HL-60/S4 treated with phorbol 12-myristate 13-acetate at 8.2 ng/mL for 4 days and 3 days (cell line): ENCODE data around the gene TDRD5.

ENCODE experiments used
- in situ Hi-C: fragments of 300-500 bp; cut with MboI; formaldehyde crosslinking; loops from 2 replicates; pipeline ENCODE4 v1.15.0; 2022; ENCODE audit warnings: low sequenced_read_pairs

TDRD5 gene, protein sequence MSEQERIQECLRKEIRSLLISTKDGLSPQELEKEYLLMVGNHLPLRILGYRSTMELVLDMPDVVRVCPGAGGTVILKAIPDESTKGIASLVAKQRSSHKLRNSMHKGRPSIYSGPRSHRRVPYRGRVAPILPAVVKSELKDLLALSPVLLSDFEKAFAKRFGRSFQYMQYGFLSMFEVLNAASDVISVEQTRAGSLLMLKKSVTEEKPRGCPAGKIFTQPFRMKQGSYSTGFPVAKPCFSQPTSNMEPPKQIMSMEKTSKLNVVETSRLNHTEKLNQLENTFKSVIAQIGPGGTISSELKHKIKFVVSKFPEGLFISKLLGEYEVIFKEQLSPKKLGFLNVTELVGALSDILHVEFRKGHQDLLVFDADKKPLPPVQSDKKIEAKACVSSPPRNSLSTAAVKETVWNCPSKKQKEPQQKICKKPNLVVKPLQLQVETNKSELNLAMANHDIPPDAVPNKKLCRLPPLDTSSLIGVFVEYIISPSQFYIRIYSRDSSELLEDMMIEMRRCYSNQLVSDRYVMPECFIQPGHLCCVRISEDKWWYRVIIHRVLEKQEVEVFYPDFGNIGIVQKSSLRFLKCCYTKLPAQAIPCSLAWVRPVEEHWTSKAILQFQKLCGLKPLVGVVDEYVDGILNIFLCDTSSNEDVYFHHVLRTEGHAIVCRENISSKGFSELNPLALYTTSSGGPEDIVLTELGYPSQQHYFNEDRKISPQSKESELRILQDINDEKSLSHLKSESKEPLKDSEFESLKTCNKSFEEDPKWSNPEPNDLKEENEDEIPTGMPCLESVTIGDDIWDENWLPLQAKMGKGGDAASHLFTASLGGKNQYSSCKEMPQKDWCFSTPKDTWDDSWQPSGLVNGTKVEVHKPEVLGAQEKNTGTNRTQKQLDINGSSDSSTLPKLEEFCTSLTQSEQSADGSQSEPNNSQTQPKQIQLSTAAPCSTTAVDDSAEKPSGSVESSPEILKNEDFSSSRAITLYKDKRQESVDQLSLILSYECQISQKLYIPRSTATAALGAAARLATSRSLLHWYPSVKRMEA

DNA sequence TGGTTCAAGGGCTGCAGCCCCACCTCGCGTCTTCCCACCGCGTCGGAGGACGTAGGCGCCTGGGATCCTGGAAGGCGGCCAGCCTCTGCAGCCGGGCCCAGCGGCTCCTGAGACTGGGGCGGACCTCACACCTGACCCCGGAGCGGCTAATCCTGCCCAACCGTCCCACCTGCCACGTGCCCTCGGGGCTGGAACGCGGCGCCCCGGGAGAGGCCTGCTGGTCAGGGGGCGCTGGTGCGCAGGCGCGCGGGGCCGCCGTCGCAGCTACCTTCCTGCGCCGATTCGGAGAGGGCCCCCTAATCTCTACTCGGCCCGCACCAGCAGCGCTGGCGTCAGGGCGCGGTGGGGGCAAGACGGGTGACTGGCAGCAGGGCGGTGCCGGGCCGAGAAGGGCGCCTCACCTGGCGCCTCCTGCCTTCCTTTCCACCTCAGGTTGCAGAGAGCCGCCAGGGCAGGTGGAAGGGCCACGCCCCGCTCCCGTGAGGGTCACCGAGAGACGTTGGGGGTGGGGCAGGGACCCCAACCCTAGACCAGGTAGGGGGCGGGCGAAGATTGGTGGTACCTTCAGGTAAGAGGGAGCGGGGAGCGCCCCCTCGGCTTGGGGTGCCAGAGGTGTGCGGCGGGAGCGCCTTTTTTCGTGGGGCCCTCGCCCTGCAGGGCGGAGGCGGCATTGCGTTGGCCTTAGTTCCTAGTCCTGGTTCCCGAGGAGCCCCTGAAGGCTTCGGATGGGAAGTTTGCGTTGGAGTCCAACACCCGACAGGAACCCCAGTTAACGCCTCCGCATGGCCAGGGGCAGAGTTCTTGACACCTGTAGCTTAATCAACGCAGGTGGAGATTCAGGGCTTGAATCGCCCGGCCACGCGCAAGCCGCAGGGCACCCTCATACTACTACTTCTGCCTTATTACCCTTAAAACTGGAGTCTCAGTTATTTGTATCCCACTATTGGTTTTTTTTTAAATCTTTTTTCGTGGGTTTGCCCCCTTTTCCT, at the start of gene TDRD5:
Gene TDRD5, plus strand, starts transcription at position 241 of the 989 bp plus-strand sequence. CDS start 784 bp downstream, outside the sequence.
- in situ Hi-C loops: no loop called here

DNA sequence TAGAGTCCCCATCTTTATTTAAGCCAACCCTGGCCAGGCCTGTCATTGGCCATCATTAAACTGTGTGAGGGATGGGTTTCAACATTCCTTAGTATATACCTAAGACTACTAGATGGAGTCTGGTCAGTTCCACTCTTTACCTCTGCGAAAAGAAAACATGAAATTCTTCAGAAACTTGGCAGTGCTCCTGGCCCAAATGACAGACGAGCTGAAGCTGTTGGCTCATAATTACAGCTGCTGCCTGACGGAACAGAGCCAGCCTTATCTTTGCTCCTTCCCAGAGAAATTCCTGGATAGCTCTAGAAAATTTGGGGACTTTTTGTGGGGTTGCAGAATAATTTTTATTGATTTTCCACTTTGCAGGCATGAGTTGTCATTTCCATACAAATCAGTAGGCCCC, 46.3 kb upstream of the TDRD5 start:
- in situ Hi-C loops: no loop called here

DNA sequence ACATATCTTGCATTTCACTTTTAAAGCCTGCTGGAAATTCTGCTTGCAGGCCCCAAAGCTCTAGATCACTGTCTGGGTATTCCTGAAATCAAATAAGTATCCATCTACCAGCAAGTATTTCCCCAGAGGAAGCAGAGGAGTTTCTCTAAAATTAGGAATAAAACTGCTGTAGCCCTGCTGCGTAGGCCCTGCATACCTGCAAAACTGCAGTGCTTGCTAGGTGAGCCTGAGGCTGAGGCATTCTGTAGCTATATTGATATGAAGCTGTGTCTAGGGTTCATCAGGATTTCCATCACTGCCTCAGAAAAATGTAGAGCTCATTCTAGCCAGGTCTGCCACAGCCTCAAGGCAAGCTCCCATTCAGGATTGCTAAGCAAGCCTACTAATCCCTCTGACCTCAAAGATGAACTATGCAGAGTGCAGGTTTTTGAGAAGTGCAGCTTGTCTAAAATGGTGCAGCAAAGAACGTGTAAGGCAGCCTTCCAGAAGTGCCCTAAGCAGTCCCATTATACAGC, 44.6 kb upstream of the TDRD5 start:
- in situ Hi-C loops: no loop called here

DNA sequence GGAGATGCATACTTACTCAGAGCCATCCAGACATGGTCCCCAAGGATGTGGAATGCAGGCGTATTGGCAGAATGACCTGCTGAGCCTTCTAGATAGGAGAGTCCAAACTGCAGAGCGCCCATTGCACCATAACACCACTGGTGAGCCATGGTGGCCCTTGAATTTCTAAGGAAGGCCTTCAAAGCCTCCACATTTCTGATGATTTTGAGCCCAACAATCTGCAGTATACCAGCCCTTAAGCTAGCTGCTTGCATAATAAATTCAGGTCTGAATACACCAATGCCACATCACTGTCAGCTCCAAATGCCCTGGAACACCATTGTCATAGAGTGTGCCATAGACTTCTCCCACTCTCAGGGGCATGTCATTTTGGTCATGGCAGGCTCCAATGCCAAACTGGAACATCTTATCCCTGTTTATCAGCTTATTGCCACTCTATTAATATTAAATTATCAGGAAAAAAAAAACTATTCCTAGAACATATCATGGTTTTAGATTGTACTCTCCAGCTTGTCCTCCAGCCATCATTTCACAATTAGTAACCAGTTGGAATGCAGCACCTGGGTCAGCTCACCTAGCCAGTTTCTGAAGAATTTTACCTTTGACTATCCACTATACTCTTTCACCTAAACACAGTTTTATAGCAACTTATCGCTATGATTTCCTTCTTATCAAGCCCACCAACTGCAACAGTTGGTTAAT, 42.8 kb upstream of the TDRD5 start:
- in situ Hi-C loops: no loop called here

DNA sequence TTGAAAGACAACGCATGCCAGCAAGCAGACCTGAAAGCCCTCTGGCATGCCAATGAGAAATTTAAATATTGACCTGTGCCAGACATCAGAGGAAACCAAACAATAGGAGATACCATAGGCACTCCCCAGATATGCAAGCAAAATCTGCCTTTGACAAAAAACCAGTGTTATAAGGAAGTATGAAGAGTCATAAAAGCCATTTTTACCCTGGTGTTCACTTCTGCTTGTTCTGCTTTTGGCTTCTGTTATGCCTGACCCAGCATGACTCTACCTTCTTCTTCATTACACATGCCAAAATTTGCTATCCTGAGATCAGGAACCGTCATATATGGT, 42.3 kb upstream of the TDRD5 start:
- in situ Hi-C loops: no loop called here

DNA sequence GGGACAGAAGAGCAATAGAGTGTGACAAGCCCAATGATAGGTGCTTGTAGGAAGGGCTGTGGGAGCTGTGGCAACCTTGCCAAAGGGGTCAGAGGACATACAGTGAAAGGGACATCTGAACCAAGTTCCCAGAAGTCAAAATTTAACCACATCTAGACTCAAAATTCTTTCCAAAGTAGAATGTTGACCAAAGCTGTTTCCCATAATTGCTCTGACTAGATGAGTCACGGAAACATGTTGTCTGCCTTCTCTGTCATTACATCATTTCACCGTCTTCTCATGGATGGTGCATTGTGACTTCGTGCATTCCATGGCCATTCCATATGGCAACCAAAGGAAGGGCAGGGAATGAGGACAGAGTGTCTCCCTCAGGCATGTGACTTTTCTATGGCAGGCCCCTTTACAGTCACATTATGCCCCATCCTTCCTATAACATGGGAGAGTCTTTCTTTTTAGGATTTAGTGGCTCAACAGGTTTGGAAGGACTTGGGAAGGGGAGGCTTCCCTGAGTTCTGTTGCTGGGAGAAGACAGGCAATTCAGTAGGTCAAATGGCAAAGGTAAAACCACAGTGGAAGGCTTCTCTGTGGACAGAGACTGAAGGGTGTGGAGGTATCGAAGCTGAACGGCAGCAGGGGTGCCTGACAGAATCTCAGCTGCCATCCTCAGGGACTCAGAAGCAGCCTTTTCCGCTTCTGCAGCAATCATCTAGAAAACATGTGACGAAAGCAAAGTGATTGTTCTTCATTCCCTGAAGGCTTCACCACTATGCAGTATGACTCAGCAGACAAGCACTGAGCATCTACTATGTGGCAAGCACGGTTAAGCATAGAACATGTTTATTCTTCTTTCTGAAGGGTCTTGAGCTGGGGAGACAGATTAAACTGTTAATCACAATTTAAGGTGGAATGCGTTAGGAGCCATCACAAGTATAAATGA, 40.6 kb upstream of the TDRD5 start:
- in situ Hi-C loops: no loop called here

DNA sequence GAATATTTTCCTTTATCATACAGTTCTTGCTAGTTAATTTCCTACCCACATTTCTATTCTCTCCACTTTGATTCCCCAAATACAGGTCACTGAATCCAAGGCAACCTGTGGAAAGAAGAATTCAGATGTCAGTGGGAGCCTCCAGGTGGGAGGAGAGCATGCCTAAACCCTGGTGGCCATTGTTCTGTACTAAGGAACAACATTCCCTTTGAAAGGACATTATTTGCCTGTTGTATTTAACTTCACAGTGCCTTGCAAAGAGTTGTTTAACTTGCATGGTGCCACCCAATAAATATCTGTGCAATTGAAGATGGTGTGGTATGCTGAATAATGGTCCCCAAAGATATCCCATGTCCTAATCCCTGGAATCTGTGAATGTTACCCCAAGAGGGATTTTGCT, 37.2 kb upstream of the TDRD5 start:
- in situ Hi-C loops: no loop called here

DNA sequence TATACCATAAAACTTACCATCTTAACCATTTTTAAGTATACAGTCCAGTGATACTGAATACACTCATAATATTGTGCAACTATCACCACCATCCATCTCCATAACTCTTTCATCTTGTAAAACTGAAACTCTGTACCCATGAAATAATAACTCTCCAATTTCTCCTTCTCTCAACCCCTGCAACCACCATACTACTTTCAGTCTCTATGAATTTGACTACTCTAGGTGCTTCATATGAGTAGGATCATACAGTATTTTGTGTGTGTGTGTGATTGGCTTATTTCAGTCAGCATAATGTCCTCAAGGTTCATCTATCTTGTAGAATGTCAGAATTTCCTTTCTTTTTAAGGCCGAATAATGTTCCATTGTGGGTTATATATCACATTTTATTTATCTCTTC, 33.6 kb upstream of the TDRD5 start:
- in situ Hi-C loops: no loop called here

DNA sequence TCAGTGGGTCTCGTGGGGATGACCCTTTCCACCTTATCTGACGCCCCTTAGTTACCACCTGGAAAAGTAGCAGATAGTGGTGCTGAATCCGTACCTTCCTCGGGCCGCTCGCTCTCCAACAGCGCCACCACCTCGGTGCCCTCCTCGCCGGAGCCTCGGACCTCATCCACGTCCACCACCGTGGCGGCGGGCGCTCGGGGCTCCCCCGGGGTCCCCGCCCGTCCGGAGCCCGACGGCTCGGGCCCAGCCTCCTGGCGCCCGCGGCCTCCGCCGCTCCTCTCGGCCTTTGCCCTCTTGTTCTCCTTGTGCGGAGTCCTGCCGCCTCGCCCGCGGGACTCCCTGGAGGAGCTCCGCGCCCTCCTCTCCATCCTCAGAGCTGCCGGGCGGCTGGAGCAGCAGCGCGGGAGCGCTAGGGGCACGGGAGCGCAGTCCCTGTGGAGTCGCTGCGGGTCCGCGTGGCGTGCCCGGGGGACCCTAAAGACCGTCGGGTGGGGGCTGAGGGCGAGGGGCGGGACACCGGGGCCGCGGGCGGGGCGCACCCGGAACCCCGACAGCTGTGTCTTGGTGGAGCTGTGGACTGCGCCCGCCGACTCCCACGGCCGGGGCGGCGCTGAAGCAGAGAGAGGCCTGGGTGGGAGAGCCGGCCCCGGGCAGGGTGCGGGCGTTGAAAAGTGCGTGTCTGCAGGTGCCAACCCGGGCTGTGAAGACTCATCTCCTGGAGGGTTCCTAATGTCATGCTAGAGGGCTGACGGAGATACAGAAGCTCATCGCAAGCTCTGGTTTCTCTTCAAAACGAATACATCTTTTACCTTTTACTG, 15.9 kb upstream of the TDRD5 start, which contains the start of gene NPHS2:
Gene NPHS2, minus strand, starts transcription at position 452 of the 818 bp plus-strand sequence. Its CDS starts 84 bp downstream, at position 368.
- in situ Hi-C loops: no loop called here

DNA sequence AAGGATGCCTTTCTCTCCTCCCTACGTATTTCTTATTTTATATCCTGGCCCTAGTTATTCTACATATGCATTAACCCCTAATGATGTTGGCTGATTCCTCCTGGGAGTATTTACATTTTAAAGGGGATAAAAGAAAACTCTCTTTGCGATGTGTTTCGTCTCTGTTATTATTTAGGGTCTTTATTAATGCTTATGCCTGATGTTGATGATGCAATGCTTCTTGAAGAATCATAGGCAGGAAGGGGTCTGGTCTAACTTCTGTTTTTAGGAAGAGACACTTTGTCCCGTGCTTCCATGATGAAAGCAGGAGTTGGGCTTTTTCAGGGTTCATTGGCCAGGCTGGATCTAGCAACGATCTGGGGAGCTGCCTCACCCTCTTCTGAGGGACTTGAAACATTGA, 15.1 kb upstream of the TDRD5 start:
- in situ Hi-C loops: no loop called here

DNA sequence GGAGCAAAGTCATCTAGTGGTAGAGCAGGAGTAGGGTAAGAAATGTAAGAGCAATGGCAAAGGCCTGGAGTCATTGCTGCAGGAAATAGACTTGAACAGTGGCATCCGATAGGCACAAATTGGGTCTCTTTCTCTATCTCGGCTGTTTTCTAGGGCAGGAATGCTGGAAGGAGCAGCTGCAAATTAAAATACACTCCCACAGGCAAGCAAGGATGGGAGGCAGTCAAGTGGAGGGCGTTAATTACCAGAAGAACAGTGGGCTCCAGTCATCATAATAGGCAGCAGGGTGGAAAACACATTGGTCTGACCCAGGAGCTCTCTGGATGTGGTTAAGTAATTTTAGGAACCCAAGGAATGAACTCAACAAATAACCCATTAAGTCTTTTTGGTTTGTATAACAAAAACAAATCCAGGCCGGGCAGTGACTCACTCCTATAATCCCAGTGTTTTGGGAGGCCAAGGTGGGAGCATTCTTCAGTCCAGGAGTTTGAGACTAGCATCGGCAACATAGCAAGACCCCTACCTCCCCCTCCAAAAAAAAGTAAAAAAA, 7.8 kb upstream of the TDRD5 start:
- in situ Hi-C loops: no loop called here

DNA sequence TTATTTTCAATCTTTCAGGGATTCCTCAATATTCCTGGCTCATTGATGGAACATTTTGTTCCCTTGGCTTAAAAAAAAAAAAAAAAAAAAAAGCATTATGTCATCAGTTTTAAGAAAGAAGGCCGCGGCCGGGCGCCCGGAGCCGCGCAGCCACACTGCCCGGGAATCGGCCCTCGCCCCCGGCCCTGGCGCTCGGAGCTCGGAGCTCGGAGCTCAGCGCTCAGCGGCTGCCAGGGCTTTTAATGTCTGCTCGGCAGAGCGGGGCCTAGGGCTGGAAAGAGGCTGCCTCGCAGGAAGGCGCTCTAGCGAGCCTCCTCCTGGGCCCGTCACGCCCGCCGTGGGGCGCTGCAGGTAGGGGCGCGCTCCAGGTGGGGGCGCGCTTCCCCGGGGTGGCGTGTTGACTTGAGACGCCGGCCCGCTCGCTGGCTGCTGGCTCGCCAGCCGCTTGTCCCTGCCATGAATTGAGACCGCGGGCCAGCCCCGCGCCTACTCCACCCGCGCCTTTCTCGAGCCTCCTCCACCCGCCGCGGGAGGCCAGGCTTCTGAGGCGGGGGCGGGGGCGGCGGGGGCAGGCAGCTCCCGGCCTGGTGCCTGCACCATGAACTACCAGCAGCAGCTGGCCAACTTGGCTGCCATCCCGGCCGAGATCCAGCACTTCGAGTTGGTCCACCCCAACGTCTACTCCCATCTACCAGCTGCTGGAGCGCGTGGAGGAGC, 5.4 kb upstream of the TDRD5 start:
- in situ Hi-C loops: no loop called here

DNA sequence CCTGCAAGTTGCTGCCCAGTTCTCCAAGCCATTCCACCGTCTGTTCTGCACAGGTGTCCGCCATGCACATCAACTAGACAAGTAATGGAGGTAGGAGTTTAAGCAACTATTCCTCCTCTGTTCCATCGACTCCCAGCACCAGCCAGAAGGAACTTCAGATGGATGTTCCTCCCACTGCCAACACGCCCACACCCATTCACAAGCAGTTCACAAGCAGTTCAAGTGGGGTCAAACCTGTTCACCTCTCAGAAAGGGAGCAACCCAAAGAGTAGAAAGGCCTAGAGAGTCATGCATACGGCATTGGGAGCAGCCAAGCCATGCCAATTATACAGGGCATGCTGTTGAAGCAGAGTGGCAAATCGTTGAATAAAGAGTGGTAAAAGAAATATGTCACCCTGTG, 4.3 kb upstream of the TDRD5 start:
- in situ Hi-C loops: no loop called here

DNA sequence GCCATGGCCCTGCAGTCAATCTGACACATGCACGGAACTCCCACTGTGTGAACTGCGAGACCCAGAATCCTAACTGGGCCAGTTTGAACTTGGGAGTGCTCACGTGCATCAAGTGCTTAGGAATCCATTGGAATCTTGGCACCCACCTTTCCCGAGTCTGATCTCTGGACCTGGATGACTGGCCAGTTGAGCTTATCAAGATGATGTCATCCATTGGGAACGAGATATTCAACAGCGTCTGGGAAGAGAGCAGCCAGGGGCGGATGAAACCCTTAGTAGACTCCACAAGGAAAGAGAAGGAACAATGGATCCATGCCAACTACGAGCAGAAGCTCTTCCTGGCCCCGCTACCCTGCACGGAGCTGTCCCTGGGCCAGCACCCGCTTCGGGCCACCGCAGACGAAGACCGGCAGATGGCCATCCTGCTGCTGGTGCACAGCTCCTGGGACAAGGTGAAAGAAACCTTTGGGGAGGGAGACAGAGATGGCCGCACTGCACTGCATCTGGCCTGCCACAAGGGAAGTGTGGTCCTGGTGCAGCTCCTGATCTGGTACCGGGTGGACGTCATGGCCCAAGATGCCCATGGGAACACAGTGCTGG, 3.1 kb upstream of the TDRD5 start:
- in situ Hi-C loops: no loop called here

DNA sequence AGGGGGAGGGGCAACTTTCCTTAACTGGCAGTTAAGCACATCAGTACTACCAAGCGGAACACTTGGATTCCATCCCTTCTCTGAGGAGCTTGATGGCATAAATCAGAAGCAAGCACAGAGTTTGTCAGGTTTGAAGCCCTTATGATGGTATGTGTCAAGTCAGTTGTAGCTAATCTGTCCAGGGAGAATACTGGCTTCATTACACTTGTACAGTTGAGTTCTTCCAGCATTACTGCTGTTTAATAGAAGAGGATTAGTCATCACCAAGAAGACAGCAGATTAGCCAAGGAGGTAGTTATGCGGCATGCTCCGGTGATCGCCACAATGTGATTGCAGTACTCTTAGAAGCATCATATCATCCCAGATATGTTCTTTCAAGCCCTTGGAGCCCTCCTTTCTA, 2.1 kb upstream of the TDRD5 start:
- in situ Hi-C loops: no loop called here

DNA sequence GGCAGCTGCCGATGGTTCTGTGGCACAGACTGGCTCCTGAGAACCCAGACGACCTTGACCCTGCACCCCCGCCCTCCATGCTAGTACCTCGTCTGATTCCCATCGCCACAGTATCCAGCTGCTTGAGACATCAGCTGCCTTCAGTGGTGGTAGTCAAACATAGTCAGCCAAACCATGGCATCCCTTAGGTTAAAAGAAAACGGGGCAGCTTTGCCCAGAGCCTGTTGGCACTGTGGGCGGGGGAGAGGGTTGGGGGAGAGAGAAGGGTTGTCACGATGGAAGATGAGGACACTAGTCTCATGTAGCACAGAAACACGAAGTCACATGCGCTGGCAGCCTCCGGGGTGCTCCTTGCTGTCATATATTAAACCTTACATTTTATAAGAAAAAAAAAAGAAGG, 961 bp upstream of the TDRD5 start:
- in situ Hi-C loops: no loop called here

DNA sequence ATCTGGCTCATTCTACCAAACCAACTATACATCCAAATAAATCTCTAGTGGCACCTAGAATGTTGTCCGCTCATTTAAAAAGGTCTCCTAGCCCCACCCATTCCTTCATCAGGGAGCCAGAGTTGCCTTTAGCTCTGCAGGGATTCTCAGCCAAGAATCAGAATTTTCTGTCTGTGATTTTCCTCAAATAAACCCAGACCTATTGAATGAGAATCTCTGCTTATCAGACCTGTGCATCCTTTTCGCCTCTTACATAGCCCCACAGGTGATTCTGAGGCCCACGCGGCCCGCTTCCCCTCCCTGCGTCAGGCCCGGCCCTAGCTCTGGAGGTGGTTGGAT, 410 bp upstream of the TDRD5 start:
- in situ Hi-C loops: no loop called here
